ENCODE measurements around the gene NECAB2.

NECAB2 gene

DNA sequence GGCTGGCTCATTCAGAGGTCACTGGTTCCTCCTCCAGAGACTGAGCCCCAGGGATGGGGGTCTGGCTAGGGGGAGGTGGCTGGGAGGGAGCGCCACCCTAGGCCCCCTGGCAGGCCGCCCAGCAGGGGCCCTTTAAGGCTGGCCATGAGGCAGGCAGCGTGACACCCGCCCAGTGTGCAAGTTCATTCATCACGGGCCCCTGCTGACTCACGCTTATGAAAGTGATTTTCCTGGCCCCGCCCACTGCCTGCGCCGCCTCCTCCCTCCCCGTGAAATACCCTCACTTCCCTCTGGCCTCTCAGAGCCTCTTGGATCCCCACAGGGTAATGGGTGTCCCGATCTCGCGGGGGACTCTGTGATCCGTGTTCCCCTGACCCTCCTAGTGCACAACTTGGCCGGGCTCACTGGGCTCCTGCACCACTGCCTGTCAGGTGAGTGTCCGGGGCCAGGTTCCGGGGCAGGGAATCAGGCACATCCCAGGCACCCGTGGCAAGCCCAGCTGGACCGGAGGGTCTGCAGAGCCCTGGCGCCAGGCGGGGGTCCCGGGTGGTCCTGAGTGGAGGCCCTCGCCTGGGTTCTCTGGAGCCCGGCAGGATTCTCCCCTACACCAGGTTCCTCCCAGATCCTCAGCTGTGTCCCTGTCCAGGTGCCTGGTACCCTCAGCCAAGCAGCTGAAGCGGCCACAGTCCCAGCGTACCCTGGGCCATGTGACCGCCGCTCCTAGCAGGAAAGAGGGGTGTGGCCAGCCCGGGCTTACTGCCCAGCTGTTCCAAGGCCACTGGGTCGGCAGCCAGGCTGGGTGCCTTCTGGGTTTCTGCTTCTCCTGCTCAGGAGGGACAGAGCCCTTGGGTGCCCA, 14.9 kb upstream of the NECAB2 start, which contains the start of gene OSGIN1:
Gene OSGIN1, plus strand, starts transcription at position 301 of the 856 bp plus-strand sequence. CDS start 4,432 bp downstream, outside the sequence.
- DNase-seq (ENCODE audit: low read depth in 2 of 2), result peak in 1 of 2 donors; percentile 32

DNA sequence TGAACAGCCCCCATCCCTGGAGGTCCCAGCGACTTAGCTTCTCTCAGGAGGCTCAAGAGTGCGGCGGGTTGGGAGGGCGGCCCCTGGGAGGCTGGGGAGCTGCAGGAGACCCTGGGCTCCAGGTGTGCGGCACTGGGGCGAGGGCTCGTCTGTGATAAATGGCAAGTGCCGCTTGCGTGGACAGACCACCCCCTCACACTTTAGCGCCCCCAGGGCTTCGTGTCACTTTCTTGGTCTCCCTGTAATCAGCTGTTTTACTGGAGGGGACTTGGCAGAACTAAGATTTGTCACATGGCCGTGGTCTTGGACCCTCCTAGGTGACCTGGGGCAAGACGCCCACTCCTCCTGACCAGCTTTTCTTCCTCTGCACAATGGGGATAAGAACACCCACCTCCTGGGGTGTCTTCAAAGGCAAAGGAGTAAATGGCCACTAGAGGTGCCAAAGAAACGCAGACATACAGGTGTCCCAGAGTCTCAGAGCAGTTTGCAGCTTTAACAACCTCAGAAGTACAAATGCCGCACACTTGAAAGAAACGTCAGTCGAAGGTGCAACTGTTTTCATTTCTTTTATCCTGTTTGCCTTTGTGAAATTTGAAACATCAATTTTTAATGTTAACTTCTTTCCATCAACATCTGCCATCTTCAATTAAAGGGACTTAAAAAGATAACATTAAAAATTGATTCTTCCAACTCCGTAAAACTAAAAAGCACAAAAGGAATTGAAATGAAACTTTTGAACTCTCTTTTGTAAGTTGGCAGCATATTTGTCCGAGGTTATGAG, 14.1 kb upstream of the NECAB2 start:
- no peak for DNase-seq (ENCODE audit: low read depth in 2 of 2)

DNA sequence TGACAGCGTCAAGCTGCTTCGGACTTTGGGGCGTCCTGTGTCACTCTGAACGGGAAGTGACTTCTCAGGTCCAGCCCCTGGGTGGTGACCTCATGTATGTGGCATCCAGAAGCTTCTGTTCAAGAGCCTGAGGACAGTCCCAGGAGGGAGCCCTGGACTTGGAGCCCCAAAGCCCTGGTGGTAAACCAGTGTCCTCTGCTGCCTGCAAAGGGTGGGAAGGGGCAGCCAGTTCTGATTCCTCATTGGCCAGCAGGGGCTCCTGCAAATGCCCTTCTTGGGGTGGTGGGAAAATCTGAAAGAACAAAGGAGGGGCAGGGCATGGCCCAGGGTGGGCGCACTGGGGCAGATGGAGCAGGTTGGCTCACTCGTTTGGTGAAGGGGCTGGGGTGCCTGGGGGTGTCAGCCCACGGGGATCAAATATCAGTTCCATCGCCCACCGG, 13.4 kb upstream of the NECAB2 start:
- no peak for DNase-seq (ENCODE audit: low read depth in 2 of 2)

DNA sequence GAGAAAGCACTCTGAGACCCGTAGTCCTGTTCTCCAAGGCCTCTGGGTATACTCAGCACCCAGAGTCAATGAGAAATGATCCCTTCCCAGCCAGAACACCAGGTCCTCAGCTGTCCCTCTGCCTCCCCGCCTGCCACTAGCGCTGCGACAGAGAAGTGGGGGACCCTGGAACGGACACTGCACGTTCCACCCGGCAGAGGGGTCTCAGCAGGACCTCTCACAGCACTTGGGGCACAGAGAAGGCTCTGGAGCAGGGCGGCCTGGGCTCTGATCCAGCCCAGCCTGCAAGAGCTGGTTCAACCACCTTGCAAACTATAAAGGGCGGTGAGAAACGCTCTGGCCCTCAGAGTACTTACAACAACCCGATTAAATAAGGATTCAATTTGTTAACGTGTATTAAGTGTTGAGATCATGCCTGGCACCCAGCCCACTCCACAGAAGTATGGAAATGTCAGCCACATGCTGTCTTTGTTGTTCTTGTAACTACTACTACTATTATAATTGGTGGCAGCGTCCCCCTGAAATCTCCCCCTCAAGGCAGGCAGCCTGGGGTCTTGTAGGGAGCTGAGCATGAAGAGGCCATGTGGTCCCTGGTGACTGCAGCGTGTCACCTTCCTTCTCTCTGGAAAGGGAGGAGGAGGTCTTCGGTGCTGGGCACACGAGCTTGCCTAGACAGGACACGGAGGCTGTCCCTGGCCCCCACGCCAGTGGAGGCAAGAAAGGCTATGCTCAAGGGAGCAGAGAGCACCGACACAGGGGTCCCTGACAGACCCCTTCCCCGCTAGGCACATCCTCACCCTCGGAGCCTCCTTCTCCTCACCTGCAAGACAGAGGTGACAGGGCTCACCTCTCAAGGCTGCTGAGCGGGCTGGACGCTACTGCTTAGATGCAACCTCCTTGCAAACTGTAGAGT, 12.6 kb upstream of the NECAB2 start:
- no peak for DNase-seq (ENCODE audit: low read depth in 2 of 2)

DNA sequence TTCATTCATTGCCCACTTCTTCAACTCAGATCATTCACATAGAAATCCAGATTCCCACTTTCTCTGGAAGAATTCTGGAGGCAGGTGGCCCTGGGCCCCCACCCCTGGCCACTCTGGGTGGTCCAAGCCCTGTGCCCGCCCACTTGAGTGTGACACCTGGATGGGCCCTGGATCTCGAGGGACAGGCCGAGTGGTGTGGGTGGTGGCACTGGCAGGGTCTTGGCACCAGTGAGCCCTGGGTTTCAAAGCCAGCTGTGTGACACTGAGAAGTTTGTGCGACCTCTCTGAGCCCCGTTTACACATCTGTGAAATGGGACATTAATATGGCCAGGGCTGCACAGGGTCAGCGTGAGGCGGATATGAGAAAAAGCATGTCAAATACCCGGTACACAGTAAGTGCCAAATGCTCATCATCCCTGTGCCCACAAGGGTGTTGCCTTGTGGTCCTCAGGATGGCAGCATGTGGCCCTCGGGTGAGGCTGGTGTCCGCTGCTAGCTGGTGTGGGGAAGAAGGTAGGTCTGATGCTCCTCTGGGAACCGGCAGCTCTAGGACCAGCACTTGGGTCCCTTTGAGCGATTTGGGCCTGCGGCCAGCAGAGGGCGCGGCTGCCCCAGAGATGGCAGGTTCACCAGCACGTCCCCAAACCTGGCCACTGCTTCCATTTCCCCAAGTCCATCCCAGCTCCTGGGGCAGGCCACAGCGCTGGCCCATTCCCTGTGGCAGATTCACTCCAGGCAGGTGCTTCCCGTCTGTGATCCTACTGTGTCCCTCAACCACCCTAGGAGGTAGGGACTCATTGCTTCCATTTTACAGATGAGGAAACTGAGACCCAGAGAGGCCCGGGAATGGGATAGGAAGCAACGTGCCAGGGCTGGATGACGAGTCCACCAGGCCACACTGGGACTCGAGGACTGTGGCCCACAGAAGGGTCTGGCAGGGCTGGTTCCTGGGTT, 11.4 kb upstream of the NECAB2 start:
- DNase-seq (ENCODE audit: low read depth in 2 of 2), result peak; percentile 20 to 45

DNA sequence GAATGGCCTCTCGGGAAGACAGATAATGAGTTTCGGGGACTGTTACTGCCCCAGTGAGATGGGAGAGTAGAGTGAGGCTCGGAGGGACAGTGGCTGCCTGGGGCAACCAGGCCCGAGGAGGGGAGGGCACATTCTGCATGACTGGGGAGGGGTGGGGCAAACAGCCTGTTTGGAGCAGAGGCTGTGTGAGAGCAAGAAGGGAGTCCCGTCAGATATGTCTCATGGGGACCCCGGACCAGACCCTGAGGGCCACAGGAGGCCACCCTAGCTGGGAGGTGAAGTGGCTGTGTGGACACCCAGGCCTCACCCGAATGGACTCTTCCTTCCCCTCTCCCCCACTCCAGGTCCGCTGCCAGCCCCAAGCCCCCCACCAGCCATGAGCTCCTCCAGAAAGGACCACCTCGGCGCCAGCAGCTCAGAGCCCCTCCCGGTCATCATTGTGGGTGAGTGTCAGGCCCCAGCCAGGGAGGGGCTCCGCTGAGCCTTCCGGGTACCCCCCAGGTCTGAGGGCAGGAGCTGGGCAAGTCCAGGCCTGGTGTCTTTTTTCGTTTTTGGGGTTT, 10.7 kb upstream of the NECAB2 start:
- no peak for DNase-seq (ENCODE audit: low read depth in 2 of 2)

DNA sequence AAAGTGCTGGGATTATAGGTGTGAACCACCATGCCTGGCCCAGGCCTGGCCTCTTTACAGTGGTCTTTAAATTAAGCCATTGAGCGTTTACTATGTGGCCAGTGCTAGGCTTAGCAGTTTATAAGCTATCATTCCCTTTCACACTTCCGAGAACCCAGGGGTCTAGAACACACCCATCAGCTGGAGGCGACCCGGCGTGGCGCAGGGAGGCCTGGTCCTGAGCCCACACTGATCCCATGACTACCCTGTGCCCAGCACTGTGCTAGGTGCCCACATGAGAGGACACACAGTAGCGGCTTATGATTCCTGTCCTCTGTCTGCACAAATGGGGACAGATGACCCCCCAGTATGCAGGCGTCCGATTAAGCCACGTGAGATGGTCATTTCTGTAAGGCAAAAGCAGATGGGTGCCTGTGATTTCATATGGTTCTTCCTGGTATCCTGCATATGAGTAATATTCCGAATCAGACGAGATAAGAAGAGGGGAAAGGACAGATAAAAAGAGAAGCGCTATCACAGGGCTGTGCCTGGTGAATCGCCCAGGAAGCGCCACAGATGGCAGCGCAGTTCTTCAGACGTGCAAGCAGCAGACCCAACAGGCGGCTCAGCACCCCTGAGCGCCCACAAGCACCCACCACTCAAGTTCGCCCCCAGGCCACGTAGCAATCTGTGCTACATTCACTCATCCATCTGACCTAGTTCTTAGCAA, 9.8 kb upstream of the NECAB2 start:
- DNase-seq (ENCODE audit: low read depth in 2 of 2), result no peak

DNA sequence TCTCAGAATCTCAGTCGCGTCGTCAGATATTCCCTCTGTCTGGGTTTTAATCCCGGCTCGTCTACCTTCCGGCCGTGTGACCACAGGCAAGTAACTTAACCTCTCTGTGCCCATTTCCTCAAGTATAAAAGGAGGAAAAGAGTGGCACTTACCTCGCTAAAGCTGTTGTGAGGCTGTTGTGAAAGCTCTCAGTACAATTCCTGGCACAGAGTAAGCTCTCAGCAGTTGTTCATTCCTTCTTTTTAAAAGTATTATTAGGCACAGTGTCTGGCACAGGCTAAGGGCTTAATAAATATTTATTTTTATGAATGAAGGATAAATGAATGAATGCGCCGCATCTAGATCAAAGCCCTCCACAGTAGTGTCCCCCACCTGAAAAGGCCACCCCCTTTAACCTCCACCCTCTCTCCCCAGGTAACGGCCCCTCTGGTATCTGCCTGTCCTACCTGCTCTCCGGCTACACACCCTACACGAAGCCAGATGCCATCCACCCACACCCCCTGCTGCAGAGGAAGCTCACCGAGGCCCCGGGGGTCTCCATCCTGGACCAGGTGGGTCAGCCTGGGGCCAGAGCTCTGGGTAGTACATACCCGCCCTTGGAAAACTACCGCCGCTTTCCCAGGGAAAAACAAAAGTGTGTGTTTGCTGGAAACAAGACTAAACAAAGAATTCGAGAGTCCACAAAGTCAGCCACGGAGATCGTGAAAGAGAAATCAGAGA, 9.0 kb upstream of the NECAB2 start:
- DNase-seq (ENCODE audit: low read depth in 2 of 2), result no peak

DNA sequence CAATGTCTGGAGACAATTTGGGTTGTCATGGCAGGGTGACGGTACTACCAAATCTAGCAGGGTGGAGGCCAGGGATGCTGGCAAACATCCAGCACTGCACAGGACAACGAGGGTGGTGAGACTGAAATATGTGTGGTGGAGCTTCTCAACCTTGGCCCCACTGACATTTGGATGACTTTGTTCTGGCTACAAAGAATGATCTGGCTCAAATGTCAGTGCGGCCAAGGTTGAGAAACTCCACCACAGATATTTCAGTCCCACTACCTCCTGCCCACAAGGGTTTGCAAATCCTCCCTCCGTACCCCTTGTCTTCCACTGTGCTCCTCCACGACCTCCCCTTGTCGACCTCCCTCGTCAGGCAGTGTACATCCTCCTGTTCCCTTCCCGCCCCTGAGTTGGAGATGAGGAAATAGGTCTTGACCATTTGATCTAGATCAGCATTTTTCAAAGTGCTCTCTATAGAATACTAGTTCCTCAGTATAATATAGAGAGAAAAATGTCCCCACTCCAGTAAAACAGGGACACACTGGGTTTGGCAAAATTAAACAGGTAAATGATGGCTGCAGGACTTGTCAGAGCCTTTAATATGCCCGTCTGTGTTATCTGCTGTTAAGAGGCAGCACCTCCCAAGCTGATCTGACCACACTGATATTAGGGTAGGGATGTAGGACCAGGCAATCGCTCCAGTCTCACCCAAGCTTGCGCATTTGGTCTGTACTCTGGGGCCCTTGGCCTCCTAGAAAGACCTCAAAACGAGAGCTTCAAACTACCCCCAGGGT, 8.2 kb upstream of the NECAB2 start:
- DNase-seq (ENCODE audit: low read depth in 2 of 2), result no peak

DNA sequence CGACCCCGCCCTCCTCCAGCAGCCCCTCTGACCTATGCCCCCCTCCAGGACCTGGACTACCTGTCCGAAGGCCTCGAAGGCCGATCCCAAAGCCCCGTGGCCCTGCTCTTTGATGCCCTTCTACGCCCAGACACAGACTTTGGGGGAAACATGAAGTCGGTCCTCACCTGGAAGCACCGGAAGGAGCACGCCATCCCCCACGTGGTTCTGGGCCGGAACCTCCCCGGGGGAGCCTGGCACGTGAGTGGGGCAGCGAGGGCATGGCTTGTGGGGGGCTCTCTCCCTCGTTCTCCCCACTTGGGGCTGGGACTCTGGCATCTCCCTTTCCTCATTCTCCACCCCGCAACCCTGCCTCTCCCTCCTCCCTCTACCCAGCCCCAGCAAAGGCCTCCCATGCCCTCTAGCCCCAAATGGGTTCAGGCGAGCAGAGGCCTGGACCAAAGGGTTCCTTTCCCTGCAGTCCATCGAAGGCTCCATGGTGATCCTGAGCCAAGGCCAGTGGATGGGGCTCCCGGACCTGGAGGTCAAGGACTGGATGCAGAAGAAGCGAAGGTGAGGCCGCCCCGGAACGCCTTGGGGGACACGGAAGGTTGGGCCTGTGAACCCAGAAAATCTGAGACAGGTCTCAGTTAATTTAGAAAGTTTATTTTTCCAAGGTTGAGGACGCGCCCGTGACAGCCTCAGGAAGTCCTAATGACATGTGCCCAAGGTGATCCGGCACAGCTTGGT, 7.4 kb upstream of the NECAB2 start:
- no peak for DNase-seq (ENCODE audit: low read depth in 2 of 2)

DNA sequence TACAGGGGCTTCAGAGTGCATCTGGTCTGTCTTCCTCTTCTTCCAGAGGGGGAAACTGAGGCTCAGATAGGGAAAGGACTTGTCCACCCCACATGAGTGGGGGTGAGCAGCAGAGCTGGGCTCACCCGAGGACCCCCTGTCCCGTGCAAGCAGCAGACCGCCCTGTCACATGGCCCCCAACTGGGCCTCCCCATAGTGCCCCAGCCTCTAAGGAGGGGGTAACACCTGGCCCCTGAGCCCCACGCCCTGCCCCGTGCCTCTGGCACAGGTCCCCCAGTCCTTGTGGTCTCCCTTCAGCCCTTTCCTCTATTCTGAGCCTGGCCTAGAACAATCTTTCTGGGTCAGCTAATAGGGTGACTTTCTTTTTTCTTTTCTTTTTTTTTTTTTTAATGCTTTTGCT, 6.5 kb upstream of the NECAB2 start:
- DNase-seq (ENCODE audit: low read depth in 2 of 2), result no peak

DNA sequence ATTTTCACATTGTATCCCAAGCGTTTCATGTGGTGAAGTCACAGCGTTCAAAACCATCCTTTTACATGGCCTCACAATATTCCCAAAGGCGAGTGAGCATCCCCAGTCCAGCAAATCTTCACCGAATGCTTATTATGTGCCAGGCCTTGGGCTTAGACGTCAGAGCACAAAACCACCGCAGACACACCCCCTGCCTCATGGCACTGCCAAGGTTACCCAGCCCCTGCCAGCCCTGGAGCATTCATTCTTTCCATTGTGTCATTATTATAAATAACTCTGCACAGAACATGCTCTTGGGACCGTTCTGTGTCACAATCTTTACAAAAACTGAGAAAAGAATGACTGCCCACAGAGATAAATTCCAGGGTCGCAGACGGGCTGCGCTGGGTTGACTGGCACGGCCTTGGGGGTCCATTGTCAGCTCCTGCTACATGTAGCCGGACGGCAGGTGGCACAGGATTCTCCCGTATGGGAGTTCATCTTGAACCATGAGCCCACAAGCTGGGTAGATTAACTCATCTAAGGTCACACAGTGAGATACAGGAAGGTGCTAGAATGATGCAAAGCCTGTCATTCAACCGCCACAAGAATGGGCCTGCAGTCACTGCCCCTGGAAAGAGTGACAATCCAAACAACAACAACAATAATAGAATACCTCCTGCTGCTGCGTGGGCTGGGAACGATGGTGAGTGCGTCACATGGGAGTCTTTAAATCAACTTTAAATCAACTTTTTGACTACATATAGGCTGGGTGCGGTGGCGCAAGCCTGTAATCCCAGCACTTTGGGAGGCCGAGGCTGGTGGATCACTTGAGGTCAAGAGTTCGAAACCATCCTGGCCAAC, 4.5 kb upstream of the NECAB2 start:
- no peak for DNase-seq (ENCODE audit: low read depth in 2 of 2)

DNA sequence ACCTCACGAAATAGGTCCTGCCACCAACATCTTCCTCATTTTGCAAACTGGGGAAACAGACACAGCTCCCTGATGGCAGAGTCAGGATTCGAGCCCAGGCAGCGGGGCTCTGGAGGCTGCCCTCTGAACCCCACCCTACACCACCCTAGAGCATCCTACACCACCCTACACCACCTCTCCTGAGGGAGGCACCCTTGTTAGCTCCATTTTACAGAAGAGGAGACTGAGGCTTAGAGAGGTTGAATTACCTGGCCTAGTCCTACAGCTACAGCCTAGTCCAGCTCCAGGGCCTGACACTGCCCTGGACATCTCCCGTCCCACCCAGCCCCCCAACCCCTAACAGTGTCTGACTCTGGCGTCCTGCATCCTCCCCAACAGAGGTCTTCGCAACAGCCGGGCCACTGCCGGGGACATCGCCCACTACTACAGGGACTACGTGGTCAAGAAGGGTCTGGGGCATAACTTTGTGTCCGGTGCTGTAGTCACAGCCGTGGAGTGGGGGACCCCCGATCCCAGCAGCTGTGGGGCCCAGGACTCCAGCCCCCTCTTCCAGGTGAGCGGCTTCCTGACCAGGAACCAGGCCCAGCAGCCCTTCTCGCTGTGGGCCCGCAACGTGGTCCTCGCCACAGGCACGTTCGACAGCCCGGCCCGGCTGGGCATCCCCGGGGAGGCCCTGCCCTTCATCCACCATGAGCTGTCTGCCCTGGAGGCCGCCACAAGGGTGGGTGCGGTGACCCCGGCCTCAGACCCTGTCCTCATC, 3.2 kb upstream of the NECAB2 start:
- DNase-seq (ENCODE audit: low read depth in 2 of 2), result no peak

DNA sequence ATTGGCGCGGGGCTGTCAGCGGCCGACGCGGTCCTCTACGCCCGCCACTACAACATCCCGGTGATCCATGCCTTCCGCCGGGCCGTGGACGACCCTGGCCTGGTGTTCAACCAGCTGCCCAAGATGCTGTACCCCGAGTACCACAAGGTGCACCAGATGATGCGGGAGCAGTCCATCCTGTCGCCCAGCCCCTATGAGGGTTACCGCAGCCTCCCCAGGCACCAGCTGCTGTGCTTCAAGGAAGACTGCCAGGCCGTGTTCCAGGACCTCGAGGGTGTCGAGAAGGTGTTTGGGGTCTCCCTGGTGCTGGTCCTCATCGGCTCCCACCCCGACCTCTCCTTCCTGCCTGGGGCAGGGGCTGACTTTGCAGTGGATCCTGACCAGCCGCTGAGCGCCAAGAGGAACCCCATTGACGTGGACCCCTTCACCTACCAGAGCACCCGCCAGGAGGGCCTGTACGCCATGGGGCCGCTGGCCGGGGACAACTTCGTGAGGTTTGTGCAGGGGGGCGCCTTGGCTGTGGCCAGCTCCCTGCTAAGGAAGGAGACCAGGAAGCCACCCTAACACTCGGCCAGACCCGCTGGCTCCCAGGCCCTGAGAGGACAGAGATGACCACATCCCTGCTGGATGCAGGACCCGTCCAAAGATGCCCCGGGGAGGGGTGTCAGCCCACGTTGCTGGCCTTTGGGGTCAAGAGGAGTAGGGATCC, 2.4 kb upstream of the NECAB2 start:
- DNase-seq (ENCODE audit: low read depth in 2 of 2), result no peak

DNA sequence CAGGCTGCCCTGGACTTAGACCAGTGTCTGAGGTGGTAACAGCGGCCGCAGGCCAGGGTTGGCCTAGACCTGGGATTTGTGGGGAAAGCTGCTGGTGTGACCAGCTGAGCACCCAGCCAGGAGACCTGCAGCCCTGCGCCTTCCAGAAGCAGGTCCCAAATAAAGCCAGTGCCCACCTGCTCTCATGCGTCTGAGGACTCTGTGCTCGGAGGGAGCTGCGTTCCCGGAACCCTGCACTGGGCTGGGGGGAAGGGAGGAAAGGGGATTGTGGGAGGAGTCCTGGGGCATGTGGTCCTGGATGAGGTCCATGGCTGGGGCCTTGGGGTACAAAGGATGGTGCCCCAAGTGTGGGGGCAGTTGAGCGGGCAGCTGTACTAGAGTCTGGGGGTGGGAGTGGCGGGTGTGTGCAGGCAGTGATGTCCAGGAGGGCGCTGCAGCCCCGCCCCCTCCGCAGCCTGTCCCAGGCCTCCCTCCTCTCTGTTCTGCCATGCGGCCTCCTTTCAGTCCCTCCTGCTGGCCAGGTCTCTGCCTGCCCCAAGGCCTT, 1.8 kb upstream of the NECAB2 start:
- no peak for DNase-seq (ENCODE audit: low read depth in 2 of 2)

Data from stimulated activated CD8-positive, alpha-beta memory T cell treated with anti-CD3 and anti-CD28 coated beads, Interleukin-7, amount 100 ng/mL, for 1 hour (primary cell).